GM18861 (cell line): Measurements from ENCODE around the gene CIC.
A peak's percentile ranks its signal among the peaks of the same experiment; 100 is the strongest.

Experiments used
- ATAC-seq: cut with Tn5 transposase; IDR thresholded peaks from one replicate; pipeline ENCODE4 v1.9.1; 2021; ENCODE audit not compliant: unreplicated experiment

The CIC gene

GRCh38 chr19:42242512-42243409 lies 26.3 kb upstream of the CIC start, which contains the start of gene GSK3A:
GSK3A (minus strand) TSS chr19:42242602; CDS start chr19:42242465, 137 bp downstream.
- peak; percentile 58 for ATAC-seq

GRCh38 chr19:42244347-42245220 lies 24.5 kb upstream of the CIC start:
- ATAC-seq = peak; percentile 30

GRCh38 chr19:42245231-42245630 lies 23.8 kb upstream of the CIC start:
- no peak for ATAC-seq

GRCh38 chr19:42246143-42246921 lies 22.7 kb upstream of the CIC start:
- ATAC-seq = no peak

GRCh38 chr19:42246922-42247639 lies 22.0 kb upstream of the CIC start:
- ATAC-seq = no peak

- ATAC-seq = no peak
These were observed 21.3 kb upstream of the CIC start for GRCh38 chr19:42247640-42248199.

GRCh38 chr19:42248270-42249148 lies 20.5 kb upstream of the CIC start:
- ATAC-seq = no peak

- ATAC-seq = no peak
These were observed 19.8 kb upstream of the CIC start for GRCh38 chr19:42249149-42249750.

GRCh38 chr19:42249769-42250168 lies 19.3 kb upstream of the CIC start:
- no peak for ATAC-seq

GRCh38 chr19:42250183-42250665 lies 18.8 kb upstream of the CIC start:
- no peak for ATAC-seq

- ATAC-seq = no peak
These were observed 18.2 kb upstream of the CIC start for GRCh38 chr19:42250666-42251531.

- no peak for ATAC-seq
These were observed 17.3 kb upstream of the CIC start for GRCh38 chr19:42251572-42252358.

GRCh38 chr19:42252365-42253244 lies 16.4 kb upstream of the CIC start:
- no peak for ATAC-seq

GRCh38 chr19:42253245-42254088 lies 15.6 kb upstream of the CIC start:
- no peak for ATAC-seq
